Tibial nerve (tissue), 4 donors: ENCODE data around the gene IFNAR1.

Experiments
- EP300 ChIP-seq, 2 donors: sonication (generic); formaldehyde crosslinking; IDR thresholded peaks; one replicate each; pipeline ENCODE4 v1.6.1; 2017; ENCODE audit warnings: antibody characterized with exemption in 2 of 2, mild to moderate bottlenecking in 1 of 2
- TF ChIP-seq, protein P1 (sequence below), 5 experiments: fragments of 200-600 bp in 3 of 5; fragments of 450-650 bp in 2 of 5; sonication (generic) in 3 of 5; IDR thresholded peaks; one replicate each; pipeline ENCODE4 v1.5.1; 2016 to 2019; ENCODE audit warnings: antibody characterized with exemption in 5 of 5, mild to moderate bottlenecking in 3 of 5, moderate library complexity in 2 of 5

DNA sequence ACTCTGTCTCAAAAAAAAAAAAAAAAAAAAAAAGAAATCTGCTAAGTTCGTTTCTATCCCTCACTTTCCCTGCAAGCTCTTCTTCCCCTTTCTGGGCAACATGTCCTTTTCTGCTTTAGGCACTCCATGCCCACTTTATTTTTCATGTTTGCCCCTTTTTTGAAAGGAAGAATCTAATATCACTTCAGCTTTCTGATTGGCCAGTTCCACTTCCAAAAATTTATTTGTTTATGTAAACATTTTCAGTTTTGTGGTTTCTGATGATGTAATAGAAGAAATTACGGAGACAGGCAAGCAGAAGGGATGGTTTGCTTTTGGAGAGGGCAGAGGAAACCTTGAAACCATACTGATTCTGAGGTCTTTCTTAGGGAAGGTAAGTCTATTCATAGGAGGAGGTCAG, 15.1 kb downstream of the IFNAR1 start:
- TF ChIP-seq, protein P1, sequence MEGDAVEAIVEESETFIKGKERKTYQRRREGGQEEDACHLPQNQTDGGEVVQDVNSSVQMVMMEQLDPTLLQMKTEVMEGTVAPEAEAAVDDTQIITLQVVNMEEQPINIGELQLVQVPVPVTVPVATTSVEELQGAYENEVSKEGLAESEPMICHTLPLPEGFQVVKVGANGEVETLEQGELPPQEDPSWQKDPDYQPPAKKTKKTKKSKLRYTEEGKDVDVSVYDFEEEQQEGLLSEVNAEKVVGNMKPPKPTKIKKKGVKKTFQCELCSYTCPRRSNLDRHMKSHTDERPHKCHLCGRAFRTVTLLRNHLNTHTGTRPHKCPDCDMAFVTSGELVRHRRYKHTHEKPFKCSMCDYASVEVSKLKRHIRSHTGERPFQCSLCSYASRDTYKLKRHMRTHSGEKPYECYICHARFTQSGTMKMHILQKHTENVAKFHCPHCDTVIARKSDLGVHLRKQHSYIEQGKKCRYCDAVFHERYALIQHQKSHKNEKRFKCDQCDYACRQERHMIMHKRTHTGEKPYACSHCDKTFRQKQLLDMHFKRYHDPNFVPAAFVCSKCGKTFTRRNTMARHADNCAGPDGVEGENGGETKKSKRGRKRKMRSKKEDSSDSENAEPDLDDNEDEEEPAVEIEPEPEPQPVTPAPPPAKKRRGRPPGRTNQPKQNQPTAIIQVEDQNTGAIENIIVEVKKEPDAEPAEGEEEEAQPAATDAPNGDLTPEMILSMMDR (IDR thresholded peaks at IDR 0.05) = no peak
- TF ChIP-seq EP300 (IDR thresholded peaks at IDR 0.05) = no peak
